Liver (tissue), 9 donors: Measurements from ENCODE around the gene COL23A1. TPM values are rescaled to one million over a fixed set of nuclear protein-coding genes. Genes with fewer than 3 reads are reported as not detected.

Source experiments
- DNase-seq: peaks from one replicate; pipeline ENCODE4 v3.0.0-alpha.2; 2017; ENCODE audit warnings: low spot score
- H3K27ac ChIP-seq, 2 donors: one replicate each; pipeline ENCODE4 v1.7.0; 2013; ENCODE audit warnings: inconsistent platforms in 2 of 2, low read length in 2 of 2, control low read depth in 1 of 2, low read depth in 1 of 2, mild to moderate bottlenecking in 1 of 2
- H3K27me3 ChIP-seq, 4 donors: one replicate each; pipeline versions ENCODE4 v1.6.1 to v1.7.0; 2013; ENCODE audit warnings: low read length in 3 of 4, inconsistent platforms in 1 of 4, mild to moderate bottlenecking in 1 of 4, moderate library complexity in 1 of 4; ENCODE audit not compliant: control insufficient read depth in 4 of 4, insufficient read depth in 4 of 4
- H3K36me3 ChIP-seq, 4 donors: one replicate each; pipeline versions ENCODE4 v1.6.1 to v1.7.0; 2013; ENCODE audit warnings: low read length in 3 of 4, mild to moderate bottlenecking in 3 of 4, low read depth in 1 of 4, moderate library complexity in 1 of 4; ENCODE audit not compliant: control insufficient read depth in 4 of 4, insufficient read depth in 3 of 4
- H3K4me1 ChIP-seq, 4 donors: one replicate each; pipeline versions ENCODE4 v1.6.1 to v1.7.0; 2013; ENCODE audit warnings: low read length in 3 of 4, mild to moderate bottlenecking in 3 of 4, moderate library complexity in 1 of 4; ENCODE audit not compliant: control insufficient read depth in 4 of 4, insufficient read depth in 4 of 4
- H3K4me3 ChIP-seq, 3 donors: one replicate each; pipeline versions ENCODE4 v1.6.1 to v1.7.0; 2013; ENCODE audit warnings: low read length in 3 of 3, control low read depth in 1 of 3, low read depth in 1 of 3, mild to moderate bottlenecking in 1 of 3
- H3K9ac ChIP-seq, 2 donors: one replicate each; pipeline ENCODE4 v1.7.0; 2013; ENCODE audit warnings: low read length in 2 of 2, mild to moderate bottlenecking in 2 of 2, moderate library complexity in 2 of 2, control low read depth in 1 of 2, low read depth in 1 of 2
- H3K9me3 ChIP-seq, 4 donors: one replicate each; pipeline versions ENCODE4 v1.6.1 to v1.7.0; 2013; ENCODE audit warnings: low read length in 3 of 4; ENCODE audit not compliant: control insufficient read depth in 4 of 4
- EGR1 ChIP-seq, 2 donors: IDR thresholded peaks; 2 replicates each; pipeline ENCODE4 v1.6.1; 2016 to 2018; ENCODE audit warnings: antibody characterized with exemption in 2 of 2, low read depth in 2 of 2
- FOXA2 ChIP-seq: IDR thresholded peaks from 2 replicates; pipeline ENCODE4 v1.6.1; 2016; ENCODE audit warnings: antibody characterized with exemption
- GABPA ChIP-seq, 2 donors: IDR thresholded peaks in 1 of 2; conservative IDR thresholded peaks in 1 of 2; 2 replicates each; pipeline ENCODE4 v1.6.1; 2016; ENCODE audit warnings: antibody characterized with exemption in 2 of 2, mild to moderate bottlenecking in 1 of 2, moderate library complexity in 1 of 2
- HNF4A ChIP-seq, 2 donors: conservative IDR thresholded peaks; 2 replicates each; pipeline ENCODE4 v1.6.1; 2016; ENCODE audit warnings: antibody characterized with exemption in 2 of 2, mild to moderate bottlenecking in 2 of 2
- JUND ChIP-seq, 2 donors: IDR thresholded peaks; 2 replicates each; pipeline ENCODE4 v1.6.1; 2016; ENCODE audit warnings: antibody characterized with exemption in 2 of 2
- RAD21 ChIP-seq, 2 donors: IDR thresholded peaks; 2 replicates each; pipeline ENCODE4 v1.6.1; 2016; ENCODE audit warnings: antibody characterized with exemption in 2 of 2, mild to moderate bottlenecking in 2 of 2
- RXRA ChIP-seq, 2 donors: IDR thresholded peaks; 2 replicates each; pipeline ENCODE4 v1.6.1; 2017 to 2018; ENCODE audit warnings: antibody characterized with exemption in 2 of 2, mild to moderate bottlenecking in 1 of 2
- SP1 ChIP-seq: IDR thresholded peaks from 2 replicates; pipeline ENCODE4 v1.6.1; 2018; ENCODE audit warnings: antibody characterized with exemption, mild to moderate bottlenecking
- YY1 ChIP-seq: IDR thresholded peaks from 2 replicates; pipeline ENCODE4 v1.6.1; 2016; ENCODE audit warnings: antibody characterized with exemption, mild to moderate bottlenecking
- WGBS: extraction: QIAGEN DNeasy Blood & Tissue Kit; methylation state at CpG from one replicate; pipeline ENCODE4 v1.1.7; 2013; 5-methylcytosine and 5-hydroxymethylcytosine counted together
- polyA plus RNA-seq, 2 donors: library from polyadenylated mRNA; stranded (reverse) in 1 of 2; unstranded in 1 of 2; fragments of 200-250 nt in 1 of 2; fragments of >200 nt in 1 of 2; fragmentation: Nextera tagmentation in 1 of 2; extraction: Ambion mirVana in 1 of 2; gene quantifications; one replicate each; pipeline versions ENCODE4 v1.2.1 to v1.2.3, GENCODE V29; 2013 to 2015
- total RNA-seq, 2 donors: library from RNA; depleted of rRNA; stranded (reverse); fragments of >200 nt; gene quantifications; one replicate each; pipeline ENCODE4 v1.2.3, GENCODE V29; 2014
- TF ChIP-seq, protein P1 (sequence below): IDR thresholded peaks from 2 replicates; pipeline ENCODE4 v1.6.1; 2016; ENCODE audit warnings: antibody characterized with exemption, mild to moderate bottlenecking
- TF ChIP-seq, protein P2 (sequence below): IDR thresholded peaks from 2 replicates; pipeline ENCODE4 v1.6.1; 2016; ENCODE audit warnings: antibody characterized with exemption
- TF ChIP-seq, protein P3 (sequence below): IDR thresholded peaks from 2 replicates; pipeline ENCODE4 v1.6.1; 2016; ENCODE audit warnings: antibody characterized with exemption
- TF ChIP-seq, protein P4 (sequence below): fragments of 150-350 bp; IDR thresholded peaks from 2 replicates; pipeline ENCODE4 v1.5.1; 2017; ENCODE audit warnings: improper control_type of control experiment, low read depth, low read length; ENCODE audit not compliant: missing input control
- TF ChIP-seq, protein P5 (sequence below): IDR thresholded peaks from 2 replicates; pipeline ENCODE4 v1.6.1; 2016; ENCODE audit warnings: antibody characterized with exemption
- donor health status: healthy.
- donor health status: healthy.
- donor health status: healthy.
- donor health status: healthy.
- donor health status: healthy.

COL23A1 gene
- total and polyA plus RNA-seq, 4 donors = 0.08 to 1.4 (median 0.27) TPM

DNA sequence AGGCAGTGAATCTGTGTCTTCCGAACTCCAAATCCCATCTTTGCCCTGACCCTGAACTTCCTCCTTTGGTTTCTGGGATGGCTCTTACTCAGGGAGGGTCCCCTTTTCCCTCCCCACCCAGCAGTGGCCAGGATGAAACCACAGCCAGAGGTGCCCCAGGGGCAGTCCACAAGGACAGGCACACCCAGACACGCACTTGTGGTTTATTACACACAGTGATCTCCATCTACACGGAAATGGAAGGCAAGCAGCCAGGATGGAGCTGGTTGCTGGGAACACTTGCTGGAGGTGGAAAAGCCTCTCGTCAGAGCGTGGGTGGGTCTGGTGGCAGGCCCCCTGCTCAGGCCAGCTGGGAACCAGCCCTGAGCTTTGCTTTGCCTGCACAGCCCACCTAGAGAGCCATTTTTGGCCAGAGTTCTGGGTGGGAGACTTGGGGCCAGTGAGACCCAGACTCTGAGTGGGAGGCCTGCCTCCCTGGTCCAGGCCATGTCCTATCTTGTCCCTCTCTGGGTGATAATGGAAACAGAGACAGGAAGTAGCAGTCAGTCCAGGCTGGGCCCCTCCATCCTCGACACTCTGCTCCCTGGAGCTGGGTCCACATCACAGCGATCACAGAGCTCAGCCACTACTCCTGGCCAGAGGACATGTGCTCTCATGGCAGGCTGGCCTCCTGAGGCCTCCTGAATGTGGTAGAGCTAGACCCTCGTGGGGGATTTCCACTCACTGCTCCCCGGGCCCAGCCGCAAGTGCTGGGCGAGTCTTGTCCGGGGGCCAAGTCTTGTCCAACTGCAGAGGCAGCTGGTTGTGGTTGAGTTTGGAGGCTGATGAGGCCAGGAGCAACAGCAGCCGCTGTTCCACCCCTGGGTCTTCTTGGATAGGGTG, 352.5 kb downstream of the COL23A1 start:
- DNase-seq = no peak
- Histone ChIP-seq H3K4me1 (peaks cover 27 to 56% (median 38%) of the 10 kb centered on the region in 4 donors), H3K9me3 (no peaks in the 10 kb centered on the region), H3K27me3 (no peaks in the 10 kb centered on the region), H3K36me3 (no peaks in the 10 kb centered on the region), H3K4me3 (no peak overlapping the region), H3K9ac (no peak overlapping the region), H3K27ac (peak overlapping the region in 1 of 2 donors; percentile 38)
- 81% methylated on average over 13 of the region's 13 CpGs for WGBS
- TF ChIP-seq SP1 = no peak
- TF ChIP-seq RXRA (IDR thresholded peaks at IDR 0.05) = no peak
- TF ChIP-seq, protein P1, sequence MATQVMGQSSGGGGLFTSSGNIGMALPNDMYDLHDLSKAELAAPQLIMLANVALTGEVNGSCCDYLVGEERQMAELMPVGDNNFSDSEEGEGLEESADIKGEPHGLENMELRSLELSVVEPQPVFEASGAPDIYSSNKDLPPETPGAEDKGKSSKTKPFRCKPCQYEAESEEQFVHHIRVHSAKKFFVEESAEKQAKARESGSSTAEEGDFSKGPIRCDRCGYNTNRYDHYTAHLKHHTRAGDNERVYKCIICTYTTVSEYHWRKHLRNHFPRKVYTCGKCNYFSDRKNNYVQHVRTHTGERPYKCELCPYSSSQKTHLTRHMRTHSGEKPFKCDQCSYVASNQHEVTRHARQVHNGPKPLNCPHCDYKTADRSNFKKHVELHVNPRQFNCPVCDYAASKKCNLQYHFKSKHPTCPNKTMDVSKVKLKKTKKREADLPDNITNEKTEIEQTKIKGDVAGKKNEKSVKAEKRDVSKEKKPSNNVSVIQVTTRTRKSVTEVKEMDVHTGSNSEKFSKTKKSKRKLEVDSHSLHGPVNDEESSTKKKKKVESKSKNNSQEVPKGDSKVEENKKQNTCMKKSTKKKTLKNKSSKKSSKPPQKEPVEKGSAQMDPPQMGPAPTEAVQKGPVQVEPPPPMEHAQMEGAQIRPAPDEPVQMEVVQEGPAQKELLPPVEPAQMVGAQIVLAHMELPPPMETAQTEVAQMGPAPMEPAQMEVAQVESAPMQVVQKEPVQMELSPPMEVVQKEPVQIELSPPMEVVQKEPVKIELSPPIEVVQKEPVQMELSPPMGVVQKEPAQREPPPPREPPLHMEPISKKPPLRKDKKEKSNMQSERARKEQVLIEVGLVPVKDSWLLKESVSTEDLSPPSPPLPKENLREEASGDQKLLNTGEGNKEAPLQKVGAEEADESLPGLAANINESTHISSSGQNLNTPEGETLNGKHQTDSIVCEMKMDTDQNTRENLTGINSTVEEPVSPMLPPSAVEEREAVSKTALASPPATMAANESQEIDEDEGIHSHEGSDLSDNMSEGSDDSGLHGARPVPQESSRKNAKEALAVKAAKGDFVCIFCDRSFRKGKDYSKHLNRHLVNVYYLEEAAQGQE = no peak
- TF ChIP-seq, protein P2, sequence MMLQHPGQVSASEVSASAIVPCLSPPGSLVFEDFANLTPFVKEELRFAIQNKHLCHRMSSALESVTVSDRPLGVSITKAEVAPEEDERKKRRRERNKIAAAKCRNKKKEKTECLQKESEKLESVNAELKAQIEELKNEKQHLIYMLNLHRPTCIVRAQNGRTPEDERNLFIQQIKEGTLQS = no peak
- TF ChIP-seq JUND (IDR thresholded peaks at IDR 0.05) = no peak
- no peak for TF ChIP-seq EGR1 (IDR thresholded peaks at IDR 0.05; ENCODE audit: low read depth in 2 of 2)
- TF ChIP-seq, protein P3, sequence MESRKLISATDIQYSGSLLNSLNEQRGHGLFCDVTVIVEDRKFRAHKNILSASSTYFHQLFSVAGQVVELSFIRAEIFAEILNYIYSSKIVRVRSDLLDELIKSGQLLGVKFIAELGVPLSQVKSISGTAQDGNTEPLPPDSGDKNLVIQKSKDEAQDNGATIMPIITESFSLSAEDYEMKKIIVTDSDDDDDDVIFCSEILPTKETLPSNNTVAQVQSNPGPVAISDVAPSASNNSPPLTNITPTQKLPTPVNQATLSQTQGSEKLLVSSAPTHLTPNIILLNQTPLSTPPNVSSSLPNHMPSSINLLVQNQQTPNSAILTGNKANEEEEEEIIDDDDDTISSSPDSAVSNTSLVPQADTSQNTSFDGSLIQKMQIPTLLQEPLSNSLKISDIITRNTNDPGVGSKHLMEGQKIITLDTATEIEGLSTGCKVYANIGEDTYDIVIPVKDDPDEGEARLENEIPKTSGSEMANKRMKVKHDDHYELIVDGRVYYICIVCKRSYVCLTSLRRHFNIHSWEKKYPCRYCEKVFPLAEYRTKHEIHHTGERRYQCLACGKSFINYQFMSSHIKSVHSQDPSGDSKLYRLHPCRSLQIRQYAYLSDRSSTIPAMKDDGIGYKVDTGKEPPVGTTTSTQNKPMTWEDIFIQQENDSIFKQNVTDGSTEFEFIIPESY = no peak

DNA sequence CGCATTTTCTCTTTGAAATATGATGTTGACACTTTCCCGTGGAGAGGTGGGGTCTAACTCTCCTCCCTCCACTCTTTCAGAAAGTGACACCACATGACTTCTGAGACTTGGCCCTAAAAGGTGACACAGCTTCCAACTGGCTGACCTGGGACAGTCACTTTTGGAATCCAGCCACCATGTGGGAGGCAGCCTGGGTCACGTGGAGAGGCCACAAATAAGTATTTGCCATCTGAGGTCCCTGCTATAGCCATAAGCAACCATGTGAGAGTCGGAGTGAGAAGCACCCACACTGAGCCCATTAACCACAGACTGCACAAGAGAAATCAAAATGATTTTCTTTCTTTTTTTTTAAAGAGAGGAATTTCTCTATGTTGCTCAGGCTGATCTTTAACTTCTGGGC, 353.5 kb downstream of the COL23A1 start:
- no peak for DNase-seq
- WGBS = 10% methylated on average over 4 of the region's 4 CpGs
- no peaks in the 10 kb centered on the region for H3K27me3 ChIP-seq
- peak overlapping the region in 1 of 2 donors; percentile 19 for H3K9ac ChIP-seq
- H3K9me3 ChIP-seq = no peaks in the 10 kb centered on the region
- peaks cover 27 to 57% (median 38%) of the 10 kb centered on the region in 4 donors for H3K4me1 ChIP-seq
- no peaks in the 10 kb centered on the region for H3K36me3 ChIP-seq
- H3K27ac ChIP-seq = peak overlapping the region; percentile 15 to 66
- H3K4me3 ChIP-seq = no peak overlapping the region
- TF ChIP-seq JUND (IDR thresholded peaks at IDR 0.05) (peak in 1 of 2 donors; percentile 83), GABPA (IDR thresholded peaks at IDR 0.05 in 1 of 2, conservative IDR thresholded peaks at IDR 0.05 in 1 of 2) (peak in 1 of 2 donors; percentile 54), YY1 (peak; percentile 69), FOXA2 (no peak), RXRA (IDR thresholded peaks at IDR 0.05) (peak; percentile 71 to 92), SP1 (peak; percentile 76), EGR1 (IDR thresholded peaks at IDR 0.05; ENCODE audit: low read depth in 2 of 2) (peak in 1 of 2 donors; percentile 78), RAD21 (IDR thresholded peaks at IDR 0.05) (peak in 1 of 2 donors; percentile 11), HNF4A (conservative IDR thresholded peaks at IDR 0.05) (peak; percentile 51 to 83)
- TF ChIP-seq, protein P4, sequence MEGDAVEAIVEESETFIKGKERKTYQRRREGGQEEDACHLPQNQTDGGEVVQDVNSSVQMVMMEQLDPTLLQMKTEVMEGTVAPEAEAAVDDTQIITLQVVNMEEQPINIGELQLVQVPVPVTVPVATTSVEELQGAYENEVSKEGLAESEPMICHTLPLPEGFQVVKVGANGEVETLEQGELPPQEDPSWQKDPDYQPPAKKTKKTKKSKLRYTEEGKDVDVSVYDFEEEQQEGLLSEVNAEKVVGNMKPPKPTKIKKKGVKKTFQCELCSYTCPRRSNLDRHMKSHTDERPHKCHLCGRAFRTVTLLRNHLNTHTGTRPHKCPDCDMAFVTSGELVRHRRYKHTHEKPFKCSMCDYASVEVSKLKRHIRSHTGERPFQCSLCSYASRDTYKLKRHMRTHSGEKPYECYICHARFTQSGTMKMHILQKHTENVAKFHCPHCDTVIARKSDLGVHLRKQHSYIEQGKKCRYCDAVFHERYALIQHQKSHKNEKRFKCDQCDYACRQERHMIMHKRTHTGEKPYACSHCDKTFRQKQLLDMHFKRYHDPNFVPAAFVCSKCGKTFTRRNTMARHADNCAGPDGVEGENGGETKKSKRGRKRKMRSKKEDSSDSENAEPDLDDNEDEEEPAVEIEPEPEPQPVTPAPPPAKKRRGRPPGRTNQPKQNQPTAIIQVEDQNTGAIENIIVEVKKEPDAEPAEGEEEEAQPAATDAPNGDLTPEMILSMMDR = no peak
- TF ChIP-seq, protein P1 = peak; percentile 82
- TF ChIP-seq, protein P2 = no peak
- TF ChIP-seq, protein P5, sequence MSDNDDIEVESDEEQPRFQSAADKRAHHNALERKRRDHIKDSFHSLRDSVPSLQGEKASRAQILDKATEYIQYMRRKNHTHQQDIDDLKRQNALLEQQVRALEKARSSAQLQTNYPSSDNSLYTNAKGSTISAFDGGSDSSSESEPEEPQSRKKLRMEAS = peak; percentile 81
- TF ChIP-seq, protein P3 = no peak
